GM19395 (cell line): ENCODE data around the gene CCDC47.
"Not testable (repeated sequence)": the region's sequence is repeated elsewhere in the genome, so short reads cannot be mapped to it uniquely, and the experiment has no call there.

Experiments
- ATAC-seq: cut with Tn5 transposase; IDR thresholded peaks from one replicate; pipeline ENCODE4 v1.9.1; 2021; ENCODE audit warnings: mild to moderate bottlenecking, moderate library complexity; ENCODE audit not compliant: unreplicated experiment

CCDC47 gene

GRCh38 chr17:63773272-63774140, at the start of gene CCDC47:
Gene CCDC47 (minus strand): TSS chr17:63773597. CDS start chr17:63766175, 7,422 bp downstream.
- peak; percentile 90 for ATAC-seq

DNA sequence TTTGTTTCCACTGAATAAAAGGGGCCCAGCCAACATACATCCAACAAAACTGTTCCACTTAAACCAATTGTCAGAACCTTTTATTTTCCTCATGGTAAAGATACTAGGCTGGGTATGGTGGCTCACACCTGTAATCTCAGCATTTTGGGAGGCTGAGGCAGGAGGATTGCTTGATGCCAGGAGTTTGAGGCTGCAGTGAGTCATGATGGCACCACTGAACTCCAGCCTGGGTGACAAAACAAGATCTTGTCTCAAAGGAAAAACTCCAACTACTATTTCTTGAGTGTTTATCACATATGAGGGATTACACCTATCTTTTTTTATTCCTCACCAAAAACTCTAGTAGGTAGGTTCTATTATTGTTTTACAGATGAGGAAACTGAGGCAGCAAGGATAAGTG, 49.1 kb upstream of the CCDC47 start:
- no peak for ATAC-seq

- ATAC-seq, result no peak
These were observed 48.4 kb upstream of the CCDC47 start for GRCh38 chr17:63821804-63822203.

DNA sequence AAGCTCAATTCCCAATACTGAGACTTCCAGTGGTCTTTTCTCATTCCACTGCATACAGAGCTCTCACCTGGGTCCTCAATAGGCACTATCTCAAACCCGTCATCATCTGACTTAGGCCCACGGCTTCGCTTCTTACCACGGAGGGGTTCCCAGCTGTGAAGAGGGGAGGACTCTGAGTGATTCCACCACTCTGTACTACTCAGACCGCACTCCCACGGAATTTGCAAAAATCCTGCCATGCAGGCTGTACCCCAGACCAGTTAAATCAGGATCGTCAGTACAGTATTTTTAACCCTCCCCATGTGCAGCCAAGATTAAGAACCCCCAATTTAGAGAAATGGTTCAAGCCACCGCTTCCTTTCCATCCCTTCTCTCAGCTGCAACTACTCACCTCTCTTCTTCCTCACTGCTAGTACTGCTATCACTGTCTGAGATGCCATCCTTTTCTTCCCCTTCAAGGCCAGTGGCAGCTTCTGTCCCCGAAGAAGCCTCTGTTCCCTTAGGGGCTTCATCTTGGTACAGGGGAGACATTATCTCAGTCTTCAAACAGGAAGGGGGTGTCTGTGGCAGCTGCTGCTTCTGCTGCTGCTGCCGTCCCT, 47.7 kb upstream of the CCDC47 start:
- ATAC-seq, result no peak

- no peak for ATAC-seq
These were observed 46.5 kb upstream of the CCDC47 start for GRCh38 chr17:63819585-63820537.

GRCh38 chr17:63819131-63819530, 45.7 kb upstream of the CCDC47 start:
- no peak for ATAC-seq

DNA sequence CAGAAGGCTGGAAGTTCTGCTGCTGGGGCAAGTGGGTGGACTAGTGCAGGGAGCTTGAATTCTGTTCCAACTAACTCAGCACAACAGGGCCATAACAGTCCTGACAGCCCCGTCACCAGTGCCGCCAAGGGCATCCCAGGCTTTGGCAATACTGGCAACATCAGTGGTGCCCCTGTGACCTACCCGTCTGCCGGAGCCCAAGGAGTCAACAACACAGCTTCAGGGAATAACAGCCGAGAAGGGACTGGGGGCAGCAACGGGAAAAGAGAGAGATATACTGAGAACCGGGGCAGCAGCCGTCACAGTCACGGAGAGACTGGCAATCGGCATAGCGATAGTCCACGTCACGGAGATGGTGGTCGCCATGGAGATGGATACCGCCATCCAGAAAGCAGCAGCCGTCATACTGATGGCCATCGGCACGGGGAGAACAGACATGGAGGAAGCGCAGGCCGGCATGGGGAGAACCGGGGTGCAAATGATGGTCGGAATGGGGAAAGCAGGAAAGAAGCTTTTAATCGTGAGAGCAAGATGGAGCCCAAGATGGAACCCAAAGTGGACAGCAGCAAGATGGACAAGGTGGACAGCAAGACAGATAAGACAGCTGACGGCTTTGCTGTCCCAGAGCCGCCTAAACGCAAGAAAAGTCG, 44.5 kb upstream of the CCDC47 start:
- ATAC-seq, result no peak

- no peak for ATAC-seq
These were observed 43.3 kb upstream of the CCDC47 start for GRCh38 chr17:63816669-63817068.

- no peak for ATAC-seq
These were observed 42.7 kb upstream of the CCDC47 start for GRCh38 chr17:63816123-63816522.

- no peak for ATAC-seq
These were observed 36.6 kb upstream of the CCDC47 start for GRCh38 chr17:63809970-63810369.

- ATAC-seq, result no peak
These were observed 32.2 kb upstream of the CCDC47 start for GRCh38 chr17:63805591-63805990.

GRCh38 chr17:63804328-63804727, 30.9 kb upstream of the CCDC47 start:
- no peak for ATAC-seq

DNA sequence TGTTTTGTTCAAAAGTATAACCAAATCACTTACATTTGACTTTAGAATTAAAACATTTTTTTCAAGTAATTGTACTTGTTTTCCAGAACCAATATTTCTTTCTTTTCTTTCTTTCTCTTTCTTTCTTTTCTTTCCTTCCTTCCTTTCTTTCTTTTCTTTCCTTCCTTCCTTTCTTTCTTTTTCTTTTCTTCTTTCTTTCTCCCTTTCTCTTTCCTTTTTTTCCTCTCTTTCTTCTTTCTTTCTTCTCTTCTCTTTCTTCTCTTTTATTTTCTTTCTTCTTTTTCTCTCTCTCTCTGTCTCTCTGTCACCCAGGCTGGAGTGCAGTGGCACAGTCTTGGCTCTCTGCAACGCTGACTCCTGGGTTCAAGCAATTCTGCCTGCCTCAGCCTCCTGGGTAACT, 27.4 kb upstream of the CCDC47 start:
- ATAC-seq, result no peak

GRCh38 chr17:63798572-63799106, 25.2 kb upstream of the CCDC47 start:
- no peak for ATAC-seq

DNA sequence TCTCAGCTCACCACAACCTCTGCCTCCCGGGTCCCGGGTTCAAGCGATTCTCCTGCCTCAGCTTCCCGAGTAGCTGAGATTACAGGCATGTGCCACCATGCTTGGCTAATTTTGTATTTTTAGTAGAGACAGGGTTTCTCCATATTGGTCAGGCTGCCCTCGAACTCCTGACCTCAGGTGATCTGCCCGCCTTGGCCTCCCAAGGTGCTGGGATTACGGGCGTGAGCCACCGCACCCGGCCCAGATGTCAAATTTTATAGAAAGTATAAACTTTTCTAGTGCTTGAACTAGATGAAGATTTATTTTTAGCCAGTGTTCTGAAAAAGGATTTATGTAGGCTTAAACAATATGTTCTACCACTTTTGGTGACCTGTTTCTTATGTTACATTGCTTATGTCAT, 23.0 kb upstream of the CCDC47 start:
- ATAC-seq, result not testable (repeated sequence)

- no peak for ATAC-seq
These were observed 18.8 kb upstream of the CCDC47 start for GRCh38 chr17:63792055-63792729.

DNA sequence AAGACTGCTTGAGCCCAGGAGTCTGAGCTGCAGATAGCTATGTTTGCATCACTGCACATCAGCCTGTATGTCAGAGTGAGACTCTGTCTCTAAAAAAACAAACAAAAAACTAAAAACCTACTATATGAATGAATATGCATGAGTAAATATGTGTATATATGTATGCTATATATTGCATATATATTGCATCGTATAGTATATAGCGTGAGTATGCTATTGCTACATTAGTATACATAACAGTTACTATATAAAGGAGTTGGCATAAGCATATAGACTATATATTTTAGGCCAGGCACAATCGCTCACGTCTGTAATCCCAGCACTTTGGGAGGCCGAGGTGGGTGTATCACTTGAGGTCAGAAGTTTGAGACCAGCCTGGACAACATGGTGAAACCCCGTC, 16.7 kb upstream of the CCDC47 start:
- no peak for ATAC-seq

GRCh38 chr17:63786971-63787711, 13.7 kb upstream of the CCDC47 start:
- no peak for ATAC-seq

GRCh38 chr17:63786117-63786516, 12.7 kb upstream of the CCDC47 start:
- no peak for ATAC-seq
